Body of pancreas (tissue), 4 donors: ENCODE results near the gene YIF1B. TPM values are rescaled to one million over a fixed set of nuclear protein-coding genes. Genes with fewer than 3 reads are reported as not detected.

Experiments
- ATAC-seq: fragments of 150-250 bp; one replicate; pipeline ENCODE4 v1.9.1; 2016
- DNase-seq, 4 donors: peaks; one replicate each; pipeline ENCODE4 v3.0.0-alpha.2; 2019
- H3K27ac ChIP-seq, 4 donors: fragments of 200-600 bp; sonication (generic); 1 replicate in 3 of 4; 2 replicates in 1 of 4; pipeline versions ENCODE4 v1.5.1 to v1.6.1; 2016 to 2019; ENCODE audit warnings: mild to moderate bottlenecking in 1 of 4, mixed read lengths in 1 of 4, moderate library complexity in 1 of 4
- H3K27me3 ChIP-seq, 2 donors: fragments of 200-600 bp; sonication (generic); one replicate each; pipeline ENCODE4 v1.6.0; 2016; ENCODE audit warnings: mild to moderate bottlenecking in 1 of 2
- H3K36me3 ChIP-seq, 2 donors: fragments of 200-600 bp; sonication (generic); replicated peaks in 1 of 2; 2 replicates each; pipeline ENCODE4 v1.5.1; 2016; ENCODE audit warnings: low read depth in 2 of 2; ENCODE audit not compliant: insufficient read depth in 1 of 2
- H3K4me1 ChIP-seq: fragments of 200-600 bp; sonication (generic); one replicate; pipeline ENCODE4 v1.6.0; 2016
- H3K4me3 ChIP-seq, 2 donors: fragments of 200-600 bp; sonication (generic); 1 replicate in 1 of 2; 2 replicates in 1 of 2; pipeline ENCODE4 v1.5.1; 2016 to 2019
- H3K9me3 ChIP-seq, 3 donors: fragments of 200-600 bp; sonication (generic); 1 replicate in 2 of 3; 2 replicates in 1 of 3; pipeline ENCODE4 v1.5.1; 2016
- CTCF ChIP-seq, 7 experiments: fragments of 450-650 bp in 4 of 7; fragments of 200-600 bp in 3 of 7; sonication (generic) in 3 of 7; IDR thresholded peaks; one replicate each; pipeline ENCODE4 v1.5.1; 2016 to 2019; ENCODE audit warnings: antibody characterized with exemption in 7 of 7
- POLR2A ChIP-seq, 3 donors: fragments of 450-650 bp; IDR thresholded peaks; one replicate each; pipeline ENCODE4 v1.6.1; 2016; ENCODE audit warnings: antibody characterized with exemption in 3 of 3, mild to moderate bottlenecking in 2 of 3
- WGBS, 2 donors: methylation state at CpG; one replicate each; pipeline ENCODE4 v1.1.5; 2017; 5-methylcytosine and 5-hydroxymethylcytosine counted together
- intact Hi-C: fragments of 100-400 bp; cut with DNase I; formaldehyde crosslinking; loops from one replicate; pipeline ENCODE4 v1.15.1; 2023
- total RNA-seq, 2 donors: library from RNA; depleted of rRNA; stranded (reverse); fragments of >200 nt; gene quantifications; one replicate each; pipeline ENCODE4 v1.1.0, GENCODE V29; 2016

YIF1B gene
- total RNA-seq, 2 donors from 2014 or later = 8.2 to 22.3 TPM

GRCh38 chr19:38277549-38277948 lies 38.2 kb downstream of the YIF1B start:
- TF ChIP-seq POLR2A (IDR thresholded peaks at IDR 0.05) (no peak), CTCF (IDR thresholded peaks at IDR 0.05) (no peak)
- Histone ChIP-seq H3K27ac (peak overlapping the region; percentile 40 to 81 (median 66)), H3K27me3 (no peaks in the 10 kb centered on the region), H3K4me1 (peaks cover 83% of the 10 kb centered on the region), H3K36me3 (no peaks in the 10 kb centered on the region), H3K4me3 (no peak overlapping the region), H3K9me3 (no peaks in the 10 kb centered on the region)
- 16 to 26% methylated on average over 5 of the region's 5 CpGs for WGBS, 2 donors
- no peak for DNase-seq
- intact Hi-C loops = no loop called here
- peak; percentile 49 for ATAC-seq

- peaks cover 82% of the 10 kb centered on the region for H3K4me1 ChIP-seq
- WGBS, 2 donors = 92 to 97% methylated on average over 7 of the region's 7 CpGs
Observed at GRCh38 chr19:38276942-38277517, 38.7 kb downstream of the YIF1B start.

GRCh38 chr19:38274739-38275138 lies 41.0 kb downstream of the YIF1B start:
- peak overlapping the region in 1 of 4 donors; percentile 7 for H3K27ac ChIP-seq
- ATAC-seq (no peak), DNase-seq (no peak)
- intact Hi-C loops = no loop called here
- no peaks in the 10 kb centered on the region for H3K9me3 ChIP-seq
- no peaks in the 10 kb centered on the region for H3K27me3 ChIP-seq
- TF ChIP-seq CTCF (IDR thresholded peaks at IDR 0.05) = no peak
- no peak for TF ChIP-seq POLR2A (IDR thresholded peaks at IDR 0.05)
- no peaks in the 10 kb centered on the region for H3K36me3 ChIP-seq
- WGBS, 2 donors = 47 to 56% methylated on average over 9 of the region's 9 CpGs
- no peak overlapping the region for H3K4me3 ChIP-seq
- peaks cover 82% of the 10 kb centered on the region for H3K4me1 ChIP-seq

More at GRCh38 chr19:38276942-38277517, 38.7 kb downstream of the YIF1B start:
- intact Hi-C loops = no loop called here
- DNase-seq (no peak), ATAC-seq (no peak)
- TF ChIP-seq POLR2A (IDR thresholded peaks at IDR 0.05) (no peak), CTCF (IDR thresholded peaks at IDR 0.05) (no peak)
- no peaks in the 10 kb centered on the region for H3K27me3 ChIP-seq
- no peak overlapping the region for H3K4me3 ChIP-seq
- H3K36me3 ChIP-seq = no peaks in the 10 kb centered on the region
- no peaks in the 10 kb centered on the region for H3K9me3 ChIP-seq
- H3K27ac ChIP-seq = peak overlapping the region; percentile 40 to 81 (median 66)

- H3K9me3 ChIP-seq = no peaks in the 10 kb centered on the region
- H3K27me3 ChIP-seq = no peaks in the 10 kb centered on the region
- H3K36me3 ChIP-seq = no peaks in the 10 kb centered on the region
- TF ChIP-seq CTCF (IDR thresholded peaks at IDR 0.05) = no peak
- TF ChIP-seq POLR2A (IDR thresholded peaks at IDR 0.05) = no peak
- peaks cover 85% of the 10 kb centered on the region for H3K4me1 ChIP-seq
- H3K4me3 ChIP-seq = no peak overlapping the region
- 18 to 26% methylated on average over 2 of the region's 2 CpGs for WGBS, 2 donors
- H3K27ac ChIP-seq = peak overlapping the region; percentile 6 to 38 (median 22)
- intact Hi-C loops = no loop called here
- DNase-seq = peak; percentile 41 to 72 (median 55)
- peak; percentile 68 for ATAC-seq
Observed at GRCh38 chr19:38273499-38273898, 42.2 kb downstream of the YIF1B start.

- H3K27me3 ChIP-seq = no peaks in the 10 kb centered on the region
- intact Hi-C loops = no loop called here
- no peak for ATAC-seq
- H3K9me3 ChIP-seq = no peaks in the 10 kb centered on the region
- no peaks in the 10 kb centered on the region for H3K36me3 ChIP-seq
- peaks cover 94% of the 10 kb centered on the region for H3K4me1 ChIP-seq
- H3K27ac ChIP-seq = peak overlapping the region in 3 of 4 donors; percentile 8 to 50 (median 11)
- 55 to 58% methylated on average over 5 of the region's 5 CpGs for WGBS, 2 donors
- no peak for TF ChIP-seq POLR2A (IDR thresholded peaks at IDR 0.05)
- TF ChIP-seq CTCF (IDR thresholded peaks at IDR 0.05) = no peak
- no peak overlapping the region for H3K4me3 ChIP-seq
- peak in 1 of 4 donors; percentile 26 for DNase-seq
Observed at GRCh38 chr19:38270587-38271167, 45.1 kb downstream of the YIF1B start.
